HG03103 (cell line): ENCODE measurements around the gene USH2A.

Experiments used
- ATAC-seq: cut with Tn5 transposase; IDR thresholded peaks from one replicate; pipeline ENCODE4 v1.9.1; 2021; ENCODE audit warnings: low read depth; ENCODE audit not compliant: unreplicated experiment

USH2A gene

DNA sequence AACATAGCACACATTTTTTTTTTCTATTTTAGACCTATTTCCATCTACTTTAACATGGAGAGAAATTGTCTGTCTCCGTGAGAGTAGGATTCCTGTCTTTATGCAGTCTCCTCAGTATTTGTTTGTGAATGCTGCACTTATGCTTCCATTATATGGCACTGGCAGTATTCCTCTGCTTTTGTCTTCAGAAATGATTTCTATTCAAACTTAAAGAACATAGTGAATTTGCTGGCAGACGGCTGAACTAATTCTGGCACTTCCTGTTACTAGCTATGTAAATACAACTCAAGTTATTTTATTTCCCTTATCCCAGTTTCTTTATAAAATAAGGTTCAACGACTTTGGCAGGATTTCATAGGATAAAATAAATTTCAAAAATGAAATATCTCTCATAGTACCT lies 810.9 kb downstream of the USH2A start:
- no peak for ATAC-seq

GRCh38 chr1:215608646-215609045 lies 814.6 kb downstream of the USH2A start:
- ATAC-seq, result no peak

DNA sequence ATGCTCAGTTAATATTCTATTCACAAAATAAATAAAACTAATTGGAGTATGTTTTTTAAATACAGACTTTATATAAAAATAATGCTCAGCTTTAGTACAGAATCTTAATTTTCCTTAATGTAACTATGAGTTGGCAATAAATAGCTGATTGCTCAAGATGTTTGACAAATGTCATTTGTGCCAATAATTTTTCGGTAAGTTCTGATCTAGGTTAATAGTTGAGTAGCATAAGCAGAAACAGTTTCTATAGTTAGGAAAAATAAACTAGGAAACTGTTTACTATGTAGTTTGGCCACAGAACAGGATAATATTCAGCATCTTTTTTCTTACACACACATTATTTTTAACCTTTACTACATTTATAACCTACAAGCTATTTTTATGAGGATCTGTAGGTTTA lies 815.8 kb downstream of the USH2A start:
- ATAC-seq, result no peak

DNA sequence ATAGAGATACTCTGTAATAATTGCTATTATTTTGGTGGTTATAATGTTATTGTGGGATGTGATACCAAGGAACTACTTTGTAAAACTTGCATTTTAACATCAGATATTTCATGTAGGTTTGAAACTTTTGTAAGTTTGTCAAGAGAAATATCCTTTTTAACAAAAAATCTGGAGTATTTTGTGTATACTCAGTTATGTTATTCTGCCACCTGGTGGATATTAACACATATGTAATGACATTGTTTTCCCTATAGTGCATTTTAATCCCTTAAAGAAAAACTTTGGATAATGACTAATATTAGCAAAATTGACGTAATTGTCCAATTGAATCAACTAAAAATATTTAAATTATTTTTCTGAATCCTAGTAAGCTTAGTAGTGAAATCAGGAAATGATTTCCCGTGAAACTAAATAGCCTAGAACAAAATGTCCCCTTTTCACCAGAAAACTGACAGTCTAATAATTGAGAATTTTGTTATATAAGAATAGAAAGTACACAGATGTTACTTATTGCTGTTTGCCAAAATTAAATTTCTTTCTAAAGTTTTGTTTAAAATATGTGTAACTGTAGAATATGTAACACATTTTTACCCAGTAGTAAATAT lies 816.6 kb downstream of the USH2A start:
- ATAC-seq, result no peak

DNA sequence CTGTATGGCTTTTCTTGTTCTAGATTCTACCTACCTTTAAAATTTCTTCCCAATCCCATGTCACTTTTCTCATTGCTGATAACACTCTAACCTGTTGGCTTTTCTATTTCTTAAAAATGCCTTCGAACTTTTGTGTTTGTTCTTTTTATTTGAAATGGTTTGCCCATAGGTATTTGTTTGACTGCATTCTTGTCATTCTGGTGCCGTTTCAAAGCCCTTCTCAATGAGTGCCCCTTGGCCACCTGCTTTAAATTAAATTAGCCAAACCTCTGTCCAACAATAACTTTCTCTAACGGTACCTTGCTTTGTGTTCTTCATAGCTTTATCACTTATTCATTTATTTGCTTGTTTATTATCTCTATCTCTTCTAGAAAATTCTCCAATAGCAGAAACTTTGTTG lies 817.2 kb downstream of the USH2A start:
- no peak for ATAC-seq

GRCh38 chr1:215605011-215605621 lies 818.1 kb downstream of the USH2A start:
- ATAC-seq, result no peak

DNA sequence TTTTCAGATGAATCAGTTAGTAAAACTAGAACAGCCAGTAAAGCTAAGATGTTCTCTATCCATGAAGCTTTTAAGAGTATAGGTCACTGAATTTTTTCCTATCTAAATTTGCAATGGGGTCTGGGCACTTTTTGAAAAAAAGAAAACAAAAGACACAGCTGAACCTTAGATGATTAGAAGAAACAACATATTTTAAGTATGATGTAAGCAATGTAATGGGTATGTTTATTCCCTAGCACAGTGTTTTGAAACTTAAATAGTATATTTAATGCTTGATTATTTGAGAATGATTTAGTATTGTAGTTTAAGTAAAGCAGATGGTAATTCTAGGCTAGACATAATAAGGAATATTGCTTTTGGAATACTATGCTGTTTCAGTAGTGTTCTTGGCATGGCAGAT lies 819.9 kb downstream of the USH2A start:
- ATAC-seq, result no peak

DNA sequence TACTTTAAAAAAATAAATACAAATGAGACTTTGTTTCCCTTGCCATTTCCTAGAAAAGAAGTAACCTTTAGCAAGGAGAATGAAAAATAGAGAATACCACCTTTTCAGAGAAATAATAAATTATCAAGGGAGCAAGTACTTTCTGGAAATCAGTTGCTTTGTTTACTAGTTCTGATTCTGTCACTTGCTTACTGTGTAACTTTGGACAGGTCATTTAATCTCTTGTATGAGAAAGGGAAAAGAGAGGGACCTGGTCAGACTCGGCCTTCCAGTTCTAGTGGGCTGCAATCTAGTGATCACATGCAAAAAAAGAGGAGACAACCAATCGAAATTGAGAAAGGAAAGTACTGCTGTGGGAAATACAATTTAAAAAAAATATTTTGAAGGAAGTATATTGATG lies 822.0 kb downstream of the USH2A start:
- ATAC-seq, result no peak

DNA sequence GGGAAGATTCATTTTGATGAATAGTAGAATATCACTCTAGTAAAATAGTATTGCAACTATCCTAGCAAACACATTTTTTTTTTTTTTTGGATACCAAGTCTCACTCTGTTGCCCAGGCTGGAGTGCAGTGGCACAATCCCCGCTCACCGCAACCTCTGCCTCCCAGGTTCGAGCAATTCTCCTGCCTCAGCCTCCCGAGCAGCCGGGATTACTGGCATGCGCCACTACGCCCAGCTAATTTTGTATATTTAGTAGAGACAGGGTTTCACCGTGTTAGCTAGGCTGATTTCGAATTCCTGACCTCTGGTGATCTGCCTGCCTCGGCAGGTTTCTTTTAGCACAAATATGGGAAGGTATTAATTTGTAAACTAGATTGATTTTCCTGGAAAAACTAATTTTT lies 822.4 kb downstream of the USH2A start:
- no peak for ATAC-seq

- ATAC-seq, result no peak
Measured at GRCh38 chr1:215600258-215600792, 822.9 kb downstream of the USH2A start.

DNA sequence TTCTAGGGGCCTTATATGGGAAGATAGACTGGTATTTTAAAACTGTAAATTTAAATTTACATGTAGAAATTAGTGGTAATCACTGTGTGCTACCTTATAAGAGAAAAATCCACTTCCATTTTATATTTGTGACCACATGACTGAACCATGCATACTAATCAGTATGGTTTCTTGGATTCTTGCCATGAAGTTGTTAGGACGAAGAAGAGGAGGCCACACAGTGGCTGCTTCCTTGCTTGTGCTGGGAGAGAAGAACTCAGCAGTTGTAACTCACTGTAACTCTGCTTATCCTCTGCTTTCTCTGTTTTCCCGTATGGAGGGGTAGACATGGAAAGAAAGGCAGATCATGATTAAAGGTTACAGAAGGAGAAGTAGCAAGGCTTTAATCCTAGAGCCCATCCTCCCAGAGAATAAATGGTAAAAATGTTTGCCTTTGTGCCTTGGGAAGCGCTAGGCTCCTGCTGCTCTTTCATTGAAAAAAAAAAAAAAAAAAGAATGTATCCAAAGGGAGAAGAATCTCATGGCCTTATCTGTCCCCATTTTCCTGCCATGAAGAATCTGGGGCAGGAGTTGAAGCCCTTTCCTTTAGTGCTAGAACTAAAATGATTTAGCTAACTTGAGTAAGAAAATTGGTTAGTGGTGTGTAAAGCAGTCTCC lies 823.7 kb downstream of the USH2A start:
- no peak for ATAC-seq

- ATAC-seq, result no peak
Measured at GRCh38 chr1:215597961-215598360, 825.3 kb downstream of the USH2A start.

- no peak for ATAC-seq
Measured at GRCh38 chr1:215595231-215595630, 828.0 kb downstream of the USH2A start.

GRCh38 chr1:215594640-215595039 lies 828.6 kb downstream of the USH2A start:
- ATAC-seq, result no peak

DNA sequence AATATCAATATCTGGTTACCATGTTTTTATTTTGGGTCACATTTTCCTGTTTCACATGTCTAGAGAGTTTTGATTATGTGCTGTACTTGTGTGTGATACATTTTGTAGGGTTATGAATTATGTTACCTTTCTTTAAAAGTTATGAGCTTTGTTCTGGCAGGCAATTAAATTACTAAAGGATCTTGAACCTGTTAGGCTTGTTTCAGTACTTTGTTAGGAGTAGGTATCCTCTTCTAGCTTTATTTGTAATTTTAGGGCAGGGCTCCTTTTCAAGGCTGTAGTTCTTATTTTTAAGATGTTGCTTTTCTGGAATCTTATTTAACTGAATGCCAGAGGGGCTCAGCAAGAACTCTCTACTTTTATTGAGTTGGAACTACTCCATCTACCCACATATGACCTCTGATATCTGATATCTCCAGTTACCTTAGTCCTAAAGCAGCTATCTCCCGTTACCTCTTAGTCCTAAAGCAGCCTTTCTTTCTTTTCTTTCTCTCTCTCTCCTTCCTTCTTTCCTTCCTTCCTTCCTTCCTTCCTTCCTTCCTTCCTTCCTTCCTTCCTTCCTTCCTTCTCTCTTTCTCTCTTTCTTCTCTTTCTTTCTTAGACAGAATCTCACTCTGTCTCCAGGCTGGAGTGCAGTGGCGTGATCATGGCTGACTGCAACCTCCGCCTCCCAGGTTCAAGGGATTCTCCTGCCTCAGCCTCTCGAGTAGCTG lies 832.3 kb downstream of the USH2A start:
- no peak for ATAC-seq

DNA sequence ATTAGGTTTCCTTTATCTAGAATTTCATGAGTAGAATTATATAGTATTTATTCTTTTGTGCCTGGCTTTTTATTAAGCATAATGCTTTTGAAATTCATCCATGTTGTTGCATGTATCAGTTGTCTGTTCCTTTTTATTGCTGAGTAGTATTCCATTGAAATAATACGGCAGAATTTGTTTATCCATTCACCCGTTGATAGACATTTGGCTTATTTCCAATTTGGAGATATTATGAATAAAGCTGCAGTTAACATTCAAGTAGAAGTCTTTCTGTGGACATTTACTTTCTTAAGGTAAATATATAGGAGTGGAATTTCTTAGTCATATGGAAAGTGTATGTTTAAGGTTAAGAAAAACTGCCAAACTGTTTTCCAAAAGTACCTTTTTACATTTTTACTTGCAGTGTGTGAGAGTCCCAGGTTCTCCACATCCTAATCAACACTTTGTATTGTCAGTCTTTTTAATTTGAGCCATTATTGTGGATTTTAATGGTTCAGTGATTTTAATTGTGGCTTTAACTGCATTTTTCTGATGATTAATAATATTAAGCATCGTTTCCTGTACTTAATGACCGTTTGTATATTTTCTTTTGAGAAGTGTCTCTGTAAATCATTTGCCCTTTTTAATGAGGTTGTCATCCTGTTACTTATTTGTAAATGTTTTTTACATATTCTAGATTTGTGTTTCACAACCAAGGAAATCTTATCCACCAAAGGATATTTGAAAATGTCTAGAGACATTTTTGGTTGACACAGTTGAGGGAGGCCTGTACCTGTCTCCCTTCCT lies 833.4 kb downstream of the USH2A start:
- no peak for ATAC-seq

DNA sequence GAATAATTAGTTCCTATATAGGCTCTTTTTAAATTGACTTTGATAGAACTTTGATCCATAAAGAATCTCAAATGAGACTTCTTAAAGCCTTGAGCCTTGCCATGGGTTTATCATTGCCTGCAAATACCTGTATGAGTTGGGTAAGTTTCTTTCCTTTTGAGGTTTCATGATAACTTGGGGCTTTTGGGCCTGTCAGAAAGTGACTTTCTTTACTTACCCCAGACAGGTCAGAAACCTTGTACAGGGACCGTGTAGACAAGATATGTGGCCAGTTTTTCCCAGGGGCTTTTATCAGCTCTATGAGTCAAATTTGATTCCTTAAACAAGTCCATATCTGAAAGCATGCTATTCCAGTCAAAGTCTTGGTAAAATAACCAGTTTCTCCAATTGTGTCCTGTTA lies 838.9 kb downstream of the USH2A start:
- no peak for ATAC-seq

- ATAC-seq, result no peak
Measured at GRCh38 chr1:215583185-215583749, 840.0 kb downstream of the USH2A start.

GRCh38 chr1:215581896-215582295 lies 841.4 kb downstream of the USH2A start:
- no peak for ATAC-seq
